DND-41 (cell line): ENCODE measurements around the gene PCDH9.
A peak's percentile ranks its signal among the peaks of the same experiment; 100 is the strongest.

Source experiments
- ATAC-seq: fragments of 200-7000 bp; cut with Tn5 transposase; 3 replicates; pipeline ENCODE4 v1.9.1; 2021; ENCODE audit warnings: low read depth; ENCODE audit not compliant: insufficient read depth
- DNase-seq: peaks from one replicate; pipeline ENCODE4 v3.0.0-alpha.2; 2020
- H2AFZ ChIP-seq: 2 replicates; pipeline ENCODE4 v1.6.0; 2012; ENCODE audit warnings: low read depth, low read length
- H3K27ac ChIP-seq: 2 replicates; pipeline ENCODE4 v1.5.1; 2012; ENCODE audit warnings: low read length, inconsistent platforms
- H3K27me3 ChIP-seq: fragments of 200-600 bp; sonication (generic); 2 replicates; pipeline ENCODE4 v1.6.0; 2012; ENCODE audit warnings: low read length, mild to moderate bottlenecking, inconsistent platforms; ENCODE audit not compliant: insufficient read depth, poor library complexity
- H3K36me3 ChIP-seq: 2 replicates; pipeline ENCODE4 v1.5.1; 2012; ENCODE audit warnings: low read length, inconsistent platforms; ENCODE audit not compliant: insufficient read depth
- H3K4me1 ChIP-seq: 2 replicates; pipeline ENCODE4 v1.5.1; 2012; ENCODE audit warnings: mild to moderate bottlenecking, low read length; ENCODE audit not compliant: insufficient read depth
- H3K4me2 ChIP-seq: 2 replicates; pipeline ENCODE4 v1.6.0; 2012; ENCODE audit warnings: mild to moderate bottlenecking, moderate library complexity, low read length, inconsistent platforms; ENCODE audit not compliant: insufficient read depth
- H3K4me3 ChIP-seq, 2 experiments: fragments of 200-600 bp in 1 of 2; shearing (Covaris generic) in 1 of 2; 2 replicates each; pipeline ENCODE4 v1.5.1; 2012 to 2016; ENCODE audit warnings: inconsistent platforms in 2 of 2, low read length in 2 of 2, mild to moderate bottlenecking in 2 of 2, low read depth in 1 of 2, moderate library complexity in 1 of 2
- H3K79me2 ChIP-seq: 2 replicates; pipeline ENCODE4 v1.6.0; 2012; ENCODE audit warnings: low read length, inconsistent platforms; ENCODE audit not compliant: insufficient read depth
- H3K9ac ChIP-seq: 2 replicates; pipeline ENCODE4 v1.6.0; 2012; ENCODE audit warnings: low read depth, mild to moderate bottlenecking, inconsistent platforms, low read length, moderate library complexity
- H3K9me3 ChIP-seq: 2 replicates; pipeline ENCODE4 v1.5.1; 2012; ENCODE audit warnings: low read length, moderate library complexity, mild to moderate bottlenecking, inconsistent platforms; ENCODE audit not compliant: insufficient read depth, severe bottlenecking
- H4K20me1 ChIP-seq: 2 replicates; pipeline ENCODE4 v1.6.0; 2012; ENCODE audit warnings: low read length; ENCODE audit not compliant: insufficient read depth
- EZH2 ChIP-seq: IDR thresholded peaks from 3 replicates; pipeline ENCODE4 v1.6.1; 2012; ENCODE audit warnings: borderline replicate concordance, low read depth, mild to moderate bottlenecking, moderate library complexity, low read length, inconsistent platforms; ENCODE audit not compliant: severe bottlenecking
- TF ChIP-seq, protein P1 (sequence below): IDR thresholded peaks from 2 replicates; pipeline ENCODE4 v1.5.1; 2012; ENCODE audit warnings: borderline replicate concordance, low read length, moderate library complexity, mild to moderate bottlenecking; ENCODE audit not compliant: poor library complexity, severe bottlenecking; ENCODE audit errors: extremely low read depth

PCDH9 gene

DNA sequence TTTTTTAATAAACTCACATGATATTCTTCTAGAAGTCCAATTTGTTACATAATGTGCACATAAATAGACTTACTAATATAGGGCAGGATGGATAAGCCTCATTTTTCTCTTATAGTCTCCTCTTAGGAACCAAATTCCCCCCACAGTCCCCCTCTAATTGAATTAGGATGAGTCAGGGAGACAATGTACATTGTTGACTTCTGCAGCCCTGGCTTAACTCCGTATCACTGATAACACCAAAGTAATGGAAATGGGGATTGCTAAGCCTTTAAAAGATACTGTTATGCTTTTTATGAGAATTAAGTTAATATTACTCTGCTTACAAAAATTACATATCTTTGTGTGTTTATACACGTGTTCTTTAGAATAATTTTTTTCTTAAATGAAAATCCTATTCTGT, 5.1 kb upstream of the PCDH9 start:
- H3K79me2 ChIP-seq, result no peaks in the 10 kb centered on the region
- no peak for DNase-seq
- H3K4me2 ChIP-seq, result no peak overlapping the region
- no peak overlapping the region for H2AFZ ChIP-seq
- no peaks in the 10 kb centered on the region for H4K20me1 ChIP-seq
- H3K9me3 ChIP-seq, result no peaks in the 10 kb centered on the region
- peaks cover 7% of the 10 kb centered on the region for H3K27me3 ChIP-seq
- no peak for TF ChIP-seq EZH2
- TF ChIP-seq, protein P1, sequence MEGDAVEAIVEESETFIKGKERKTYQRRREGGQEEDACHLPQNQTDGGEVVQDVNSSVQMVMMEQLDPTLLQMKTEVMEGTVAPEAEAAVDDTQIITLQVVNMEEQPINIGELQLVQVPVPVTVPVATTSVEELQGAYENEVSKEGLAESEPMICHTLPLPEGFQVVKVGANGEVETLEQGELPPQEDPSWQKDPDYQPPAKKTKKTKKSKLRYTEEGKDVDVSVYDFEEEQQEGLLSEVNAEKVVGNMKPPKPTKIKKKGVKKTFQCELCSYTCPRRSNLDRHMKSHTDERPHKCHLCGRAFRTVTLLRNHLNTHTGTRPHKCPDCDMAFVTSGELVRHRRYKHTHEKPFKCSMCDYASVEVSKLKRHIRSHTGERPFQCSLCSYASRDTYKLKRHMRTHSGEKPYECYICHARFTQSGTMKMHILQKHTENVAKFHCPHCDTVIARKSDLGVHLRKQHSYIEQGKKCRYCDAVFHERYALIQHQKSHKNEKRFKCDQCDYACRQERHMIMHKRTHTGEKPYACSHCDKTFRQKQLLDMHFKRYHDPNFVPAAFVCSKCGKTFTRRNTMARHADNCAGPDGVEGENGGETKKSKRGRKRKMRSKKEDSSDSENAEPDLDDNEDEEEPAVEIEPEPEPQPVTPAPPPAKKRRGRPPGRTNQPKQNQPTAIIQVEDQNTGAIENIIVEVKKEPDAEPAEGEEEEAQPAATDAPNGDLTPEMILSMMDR, result no peak
- H3K9ac ChIP-seq, result no peak overlapping the region
- H3K36me3 ChIP-seq, result no peaks in the 10 kb centered on the region
- ATAC-seq, result no peak
- peaks cover 9% of the 10 kb centered on the region for H3K4me1 ChIP-seq
- H3K4me3 ChIP-seq, result no peak overlapping the region
- H3K27ac ChIP-seq, result no peak overlapping the region

DNA sequence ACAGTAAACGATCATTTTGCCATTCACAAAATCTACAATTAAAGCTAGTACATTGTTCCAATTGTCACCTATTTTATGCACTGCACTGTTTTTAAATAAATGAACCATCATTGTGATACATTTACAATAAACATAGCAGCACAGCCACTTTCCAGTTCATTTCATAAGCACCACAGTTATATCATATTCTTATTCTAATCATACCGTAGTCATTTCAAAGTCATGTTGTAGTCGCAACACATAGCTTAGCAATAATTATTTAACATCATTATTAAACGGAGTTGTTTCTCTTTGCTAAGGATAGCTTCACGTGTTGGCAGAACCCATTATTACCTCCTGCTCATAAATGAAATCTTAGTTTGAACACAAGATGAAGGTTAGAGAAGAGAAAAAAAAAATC, 2.2 kb upstream of the PCDH9 start:
- Histone ChIP-seq H3K27ac (no peak overlapping the region), H3K4me2 (no peak overlapping the region), H4K20me1 (no peaks in the 10 kb centered on the region), H2AFZ (no peak overlapping the region), H3K9me3 (no peaks in the 10 kb centered on the region), H3K79me2 (no peaks in the 10 kb centered on the region), H3K4me3 (no peak overlapping the region), H3K4me1 (peaks cover 33% of the 10 kb centered on the region), H3K36me3 (no peaks in the 10 kb centered on the region), H3K27me3 (peaks cover 7% of the 10 kb centered on the region), H3K9ac (no peak overlapping the region)
- TF ChIP-seq EZH2, result no peak
- TF ChIP-seq, protein P1, result no peak
- DNase-seq (no peak), ATAC-seq (no peak)

GRCh38 chr13:67231289-67232000, 1.3 kb upstream of the PCDH9 start:
- H3K4me1 ChIP-seq, result peaks cover 37% of the 10 kb centered on the region
- TF ChIP-seq EZH2, result no peak
- TF ChIP-seq, protein P1, result no peak
- H4K20me1 ChIP-seq, result no peaks in the 10 kb centered on the region
- H3K4me3 ChIP-seq, result peak overlapping the region; percentile 85 to 94; a peak in 3 of 4 replicates
- no peaks in the 10 kb centered on the region for H3K9me3 ChIP-seq
- no peaks in the 10 kb centered on the region for H3K36me3 ChIP-seq
- peak overlapping the region; percentile 83 for H3K27ac ChIP-seq
- peak overlapping the region; percentile 98 for H2AFZ ChIP-seq
- ATAC-seq (no peak), DNase-seq (no peak)
- H3K27me3 ChIP-seq, result peaks cover 7% of the 10 kb centered on the region
- H3K9ac ChIP-seq, result peak overlapping the region; percentile 84
- peak overlapping the region; percentile 88 for H3K4me2 ChIP-seq
- no peaks in the 10 kb centered on the region for H3K79me2 ChIP-seq
